Activated T-cell treated with anti-CD3 and anti-CD28 coated beads, Interleukin-2, amount 50 U/mL, for 24 hours (primary cell): ENCODE data around the gene FNDC11.

Source experiments
- DNase-seq: peaks from one replicate; pipeline ENCODE4 v3.0.0-alpha.2; 2020
- H3K27ac Mint-ChIP-seq: 2 replicates; pipeline ENCODE4 v1.8.0; 2020; ENCODE audit warnings: mild to moderate bottlenecking, mixed read lengths
- H3K27me3 Mint-ChIP-seq: 2 replicates; pipeline ENCODE4 v1.8.0; 2020; ENCODE audit warnings: mixed read lengths
- H3K36me3 Mint-ChIP-seq: 2 replicates; pipeline ENCODE4 v1.8.0; 2020; ENCODE audit warnings: low read depth, mixed read lengths
- H3K4me1 Mint-ChIP-seq: 2 replicates; pipeline ENCODE4 v1.8.0; 2020; ENCODE audit warnings: low read depth, mixed read lengths
- H3K4me3 Mint-ChIP-seq: 2 replicates; pipeline ENCODE4 v1.8.0; 2020; ENCODE audit warnings: mild to moderate bottlenecking, moderate library complexity, mixed read lengths
- H3K9me3 Mint-ChIP-seq: 2 replicates; pipeline ENCODE4 v1.8.0; 2020; ENCODE audit warnings: mixed read lengths

The FNDC11 gene

GRCh38 chr20:63542031-63542559 lies 11.9 kb upstream of the FNDC11 start:
- H3K4me3 Mint-ChIP-seq = no peak overlapping the region
- H3K27ac Mint-ChIP-seq = no peak overlapping the region
- no peaks in the 10 kb centered on the region for H3K27me3 Mint-ChIP-seq
- peaks cover 14% of the 10 kb centered on the region for H3K4me1 Mint-ChIP-seq
- no peak for DNase-seq
- H3K9me3 Mint-ChIP-seq = no peaks in the 10 kb centered on the region
- H3K36me3 Mint-ChIP-seq = no peaks in the 10 kb centered on the region

GRCh38 chr20:63542696-63543095 lies 11.3 kb upstream of the FNDC11 start:
- peaks cover 12% of the 10 kb centered on the region for H3K4me1 Mint-ChIP-seq
- H3K9me3 Mint-ChIP-seq = no peaks in the 10 kb centered on the region
- H3K27me3 Mint-ChIP-seq = no peaks in the 10 kb centered on the region
- no peaks in the 10 kb centered on the region for H3K36me3 Mint-ChIP-seq
- no peak for DNase-seq
- no peak overlapping the region for H3K4me3 Mint-ChIP-seq
- no peak overlapping the region for H3K27ac Mint-ChIP-seq

GRCh38 chr20:63543131-63543530 lies 10.8 kb upstream of the FNDC11 start:
- no peak for DNase-seq
- Mint-ChIP-seq H3K36me3 (no peaks in the 10 kb centered on the region), H3K4me1 (peaks cover 10% of the 10 kb centered on the region), H3K27me3 (no peaks in the 10 kb centered on the region), H3K9me3 (no peaks in the 10 kb centered on the region), H3K27ac (no peak overlapping the region), H3K4me3 (no peak overlapping the region)

- no peak overlapping the region for H3K27ac Mint-ChIP-seq
- no peaks in the 10 kb centered on the region for H3K36me3 Mint-ChIP-seq
- peaks cover 5% of the 10 kb centered on the region for H3K4me1 Mint-ChIP-seq
- H3K9me3 Mint-ChIP-seq = no peaks in the 10 kb centered on the region
- no peak for DNase-seq
- H3K27me3 Mint-ChIP-seq = no peaks in the 10 kb centered on the region
- H3K4me3 Mint-ChIP-seq = no peak overlapping the region
Measured at GRCh38 chr20:63543733-63544132, 10.2 kb upstream of the FNDC11 start.

GRCh38 chr20:63544241-63544957 lies 9.6 kb upstream of the FNDC11 start:
- Mint-ChIP-seq H3K4me1 (peaks cover 5% of the 10 kb centered on the region), H3K36me3 (no peaks in the 10 kb centered on the region), H3K4me3 (no peak overlapping the region), H3K27ac (no peak overlapping the region), H3K9me3 (no peaks in the 10 kb centered on the region), H3K27me3 (peaks cover 3% of the 10 kb centered on the region)
- DNase-seq = no peak

- Mint-ChIP-seq H3K4me3 (no peak overlapping the region), H3K9me3 (no peaks in the 10 kb centered on the region), H3K36me3 (no peaks in the 10 kb centered on the region), H3K27ac (no peak overlapping the region), H3K27me3 (peaks cover 5% of the 10 kb centered on the region), H3K4me1 (peaks cover 4% of the 10 kb centered on the region)
- DNase-seq = no peak
Measured at GRCh38 chr20:63544958-63545516, 8.9 kb upstream of the FNDC11 start.

- no peaks in the 10 kb centered on the region for H3K36me3 Mint-ChIP-seq
- no peak for DNase-seq
- H3K4me1 Mint-ChIP-seq = no peaks in the 10 kb centered on the region
- H3K4me3 Mint-ChIP-seq = no peak overlapping the region
- peaks cover 5% of the 10 kb centered on the region for H3K27me3 Mint-ChIP-seq
- no peak overlapping the region for H3K27ac Mint-ChIP-seq
- H3K9me3 Mint-ChIP-seq = no peaks in the 10 kb centered on the region
Measured at GRCh38 chr20:63545814-63546213, 8.1 kb upstream of the FNDC11 start.

- Mint-ChIP-seq H3K9me3 (no peaks in the 10 kb centered on the region), H3K27me3 (peaks cover 5% of the 10 kb centered on the region), H3K4me3 (no peak overlapping the region), H3K4me1 (no peaks in the 10 kb centered on the region), H3K27ac (no peak overlapping the region), H3K36me3 (no peaks in the 10 kb centered on the region)
- DNase-seq = no peak
Measured at GRCh38 chr20:63546256-63546955, 7.6 kb upstream of the FNDC11 start.

GRCh38 chr20:63546956-63547724 lies 6.8 kb upstream of the FNDC11 start:
- H3K4me1 Mint-ChIP-seq = peaks cover under 1% of the 10 kb centered on the region
- DNase-seq = no peak
- H3K27ac Mint-ChIP-seq = no peak overlapping the region
- H3K9me3 Mint-ChIP-seq = no peaks in the 10 kb centered on the region
- no peak overlapping the region for H3K4me3 Mint-ChIP-seq
- peaks cover 5% of the 10 kb centered on the region for H3K27me3 Mint-ChIP-seq
- H3K36me3 Mint-ChIP-seq = no peaks in the 10 kb centered on the region

GRCh38 chr20:63547725-63548480 lies 6.1 kb upstream of the FNDC11 start, which contains the start of gene SRMS:
Gene SRMS (minus strand): TSS chr20:63547749. CDS start chr20:63547463, 286 bp downstream.
- Mint-ChIP-seq H3K4me3 (no peak within 1 kb of the TSS), H3K27me3 (peaks cover 5% of the 10 kb centered on the region), H3K27ac (no peak within 1 kb of the TSS), H3K4me1 (peaks cover 8% of the 10 kb centered on the region), H3K36me3 (no peaks in the 10 kb centered on the region), H3K9me3 (no peaks in the 10 kb centered on the region)
- DNase-seq = no peak

- H3K36me3 Mint-ChIP-seq = no peaks in the 10 kb centered on the region
- no peaks in the 10 kb centered on the region for H3K9me3 Mint-ChIP-seq
- H3K27ac Mint-ChIP-seq = no peak overlapping the region
- no peak for DNase-seq
- H3K4me1 Mint-ChIP-seq = peaks cover 11% of the 10 kb centered on the region
- no peak overlapping the region for H3K4me3 Mint-ChIP-seq
- H3K27me3 Mint-ChIP-seq = peaks cover 5% of the 10 kb centered on the region
Measured at GRCh38 chr20:63548542-63548941, 5.4 kb upstream of the FNDC11 start.

- H3K4me3 Mint-ChIP-seq = no peak overlapping the region
- H3K4me1 Mint-ChIP-seq = peaks cover 11% of the 10 kb centered on the region
- H3K36me3 Mint-ChIP-seq = no peaks in the 10 kb centered on the region
- peaks cover 5% of the 10 kb centered on the region for H3K27me3 Mint-ChIP-seq
- no peak for DNase-seq
- H3K27ac Mint-ChIP-seq = no peak overlapping the region
- H3K9me3 Mint-ChIP-seq = no peaks in the 10 kb centered on the region
Measured at GRCh38 chr20:63549019-63549418, 4.9 kb upstream of the FNDC11 start.

- H3K27me3 Mint-ChIP-seq = peaks cover 5% of the 10 kb centered on the region
- H3K9me3 Mint-ChIP-seq = no peaks in the 10 kb centered on the region
- no peaks in the 10 kb centered on the region for H3K36me3 Mint-ChIP-seq
- no peak overlapping the region for H3K27ac Mint-ChIP-seq
- no peak for DNase-seq
- no peak overlapping the region for H3K4me3 Mint-ChIP-seq
- H3K4me1 Mint-ChIP-seq = peaks cover 12% of the 10 kb centered on the region
Measured at GRCh38 chr20:63549679-63550282, 4.2 kb upstream of the FNDC11 start.
